SK-N-SH treated with all-trans-retinoic acid at 6 μM for 48 hours (cell line): ENCODE data around the gene NPR1.

Experiments
- BACH2 ChIP-seq: fragments of 250-450 bp; sonication (Bioruptor Pico); IDR thresholded peaks from 2 replicates; pipeline ENCODE4 v1.9.0; 2021; ENCODE audit warnings: mild to moderate bottlenecking, borderline replicate concordance
- CREB5 ChIP-seq: fragments of 250-450 bp; sonication (Bioruptor Pico); IDR thresholded peaks from 2 replicates; pipeline ENCODE4 v1.5.1; 2020; ENCODE audit warnings: low read depth, mild to moderate bottlenecking, moderate library complexity
- CSRNP3 ChIP-seq: fragments of 250-450 bp; sonication (Bioruptor Pico); IDR thresholded peaks from 2 replicates; pipeline ENCODE4 v1.5.1; 2021; ENCODE audit warnings: mild to moderate bottlenecking, moderate library complexity
- GLIS3 ChIP-seq: fragments of 250-450 bp; sonication (Bioruptor Pico); IDR thresholded peaks from 2 replicates; pipeline ENCODE4 v1.5.0; 2020; ENCODE audit warnings: mild to moderate bottlenecking, moderate library complexity
- PATZ1 ChIP-seq: fragments of 250-450 bp; sonication (Bioruptor Pico); IDR thresholded peaks from 2 replicates; pipeline ENCODE4 v1.8.0; 2020; ENCODE audit warnings: mild to moderate bottlenecking, moderate library complexity, borderline replicate concordance
- RARB ChIP-seq: fragments of 250-450 bp; sonication (Bioruptor Pico); IDR thresholded peaks from 2 replicates; pipeline ENCODE4 v1.8.0; 2021; ENCODE audit warnings: mild to moderate bottlenecking, moderate library complexity
- ZFP3 ChIP-seq: fragments of 250-450 bp; sonication (Bioruptor Pico); IDR thresholded peaks from 2 replicates; pipeline ENCODE4 v1.5.0; 2020; ENCODE audit warnings: mild to moderate bottlenecking, moderate library complexity
- ZFP30 ChIP-seq: fragments of 450-650 bp; formaldehyde crosslinking; IDR thresholded peaks from 2 replicates; pipeline ENCODE4 v1.5.0; 2022; ENCODE audit warnings: mild to moderate bottlenecking, moderate library complexity
- ZNF70 ChIP-seq: fragments of 450-650 bp; formaldehyde crosslinking; IDR thresholded peaks from 2 replicates; pipeline ENCODE4 v1.5.0; 2020; ENCODE audit warnings: mild to moderate bottlenecking, moderate library complexity
- ZNF8 ChIP-seq: fragments of 450-650 bp; formaldehyde crosslinking; IDR thresholded peaks from 2 replicates; pipeline ENCODE4 v1.5.0; 2020; ENCODE audit warnings: mild to moderate bottlenecking, moderate library complexity

GRCh38 chr1:153728305-153729066 lies 50.0 kb downstream of the NPR1 start:
- TF ChIP-seq PATZ1 (CRISPR knock-in tag) (no peak), GLIS3 (CRISPR knock-in tag) (no peak), ZFP30 (CRISPR knock-in tag) (no peak), BACH2 (CRISPR knock-in tag) (no peak), CSRNP3 (CRISPR knock-in tag) (no peak), ZNF70 (CRISPR knock-in tag) (no peak), CREB5 (CRISPR knock-in tag) (no peak), RARB (CRISPR knock-in tag) (no peak), ZFP3 (CRISPR knock-in tag) (no peak), ZNF8 (no peak)
